ENCODE data around the gene ATG3.

DNA sequence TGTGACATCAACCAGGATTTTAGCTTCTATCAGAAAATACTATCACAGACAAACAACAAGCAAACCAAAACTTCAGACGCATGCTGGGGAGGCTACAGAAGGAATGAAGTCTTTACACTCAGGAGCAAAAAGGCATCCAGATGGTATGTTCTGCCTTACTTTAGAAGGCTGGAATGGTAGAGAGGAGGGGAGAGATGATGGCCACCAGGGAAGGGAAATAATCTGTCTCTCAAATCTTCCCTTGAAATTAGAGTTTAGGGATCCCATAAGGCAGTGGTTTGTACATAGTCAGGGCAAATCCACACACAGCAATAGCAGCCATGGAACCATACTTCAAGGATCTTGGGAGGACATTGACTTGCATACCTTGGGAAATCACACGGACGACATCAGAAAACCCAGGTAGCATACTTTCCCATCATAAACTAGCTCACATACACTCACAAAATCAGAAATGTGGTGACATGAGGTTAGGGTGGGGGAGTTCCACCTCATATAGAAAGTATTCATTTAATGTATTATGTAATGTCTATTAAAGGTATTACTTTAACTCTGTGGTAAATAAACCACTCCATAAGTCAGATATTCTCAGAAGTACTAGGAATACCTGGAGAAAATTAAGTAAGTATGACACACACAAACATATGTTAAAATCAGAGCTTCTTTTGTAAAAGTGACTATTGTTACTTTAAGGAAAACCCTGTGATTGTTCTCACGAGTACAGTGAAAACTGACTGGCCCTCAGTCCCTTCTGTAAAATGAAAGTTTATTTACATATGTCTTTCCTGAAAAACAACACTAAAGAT is 71.9 kb downstream of the ATG3 start:
- no peak for TF ChIP-seq POLR2A (IDR thresholded peaks at IDR 0.05)
- TF ChIP-seq, protein P1, sequence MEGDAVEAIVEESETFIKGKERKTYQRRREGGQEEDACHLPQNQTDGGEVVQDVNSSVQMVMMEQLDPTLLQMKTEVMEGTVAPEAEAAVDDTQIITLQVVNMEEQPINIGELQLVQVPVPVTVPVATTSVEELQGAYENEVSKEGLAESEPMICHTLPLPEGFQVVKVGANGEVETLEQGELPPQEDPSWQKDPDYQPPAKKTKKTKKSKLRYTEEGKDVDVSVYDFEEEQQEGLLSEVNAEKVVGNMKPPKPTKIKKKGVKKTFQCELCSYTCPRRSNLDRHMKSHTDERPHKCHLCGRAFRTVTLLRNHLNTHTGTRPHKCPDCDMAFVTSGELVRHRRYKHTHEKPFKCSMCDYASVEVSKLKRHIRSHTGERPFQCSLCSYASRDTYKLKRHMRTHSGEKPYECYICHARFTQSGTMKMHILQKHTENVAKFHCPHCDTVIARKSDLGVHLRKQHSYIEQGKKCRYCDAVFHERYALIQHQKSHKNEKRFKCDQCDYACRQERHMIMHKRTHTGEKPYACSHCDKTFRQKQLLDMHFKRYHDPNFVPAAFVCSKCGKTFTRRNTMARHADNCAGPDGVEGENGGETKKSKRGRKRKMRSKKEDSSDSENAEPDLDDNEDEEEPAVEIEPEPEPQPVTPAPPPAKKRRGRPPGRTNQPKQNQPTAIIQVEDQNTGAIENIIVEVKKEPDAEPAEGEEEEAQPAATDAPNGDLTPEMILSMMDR (IDR thresholded peaks at IDR 0.05): no peak

All from prostate gland (tissue), 2 donors.